Subcutaneous adipose tissue (tissue), 4 donors: Measurements from ENCODE around the gene ATF5. TPM values are rescaled to one million over a fixed set of nuclear protein-coding genes. Genes with fewer than 3 reads are reported as not detected.

Experiments used
- total RNA-seq, 4 donors: library from RNA; depleted of rRNA; stranded (reverse); fragments of >200 nt; gene quantifications; one replicate each; pipeline ENCODE4 v1.1.0, GENCODE V29; 2016
- TF ChIP-seq, protein P1 (sequence below): fragments of 450-650 bp; IDR thresholded peaks from one replicate; pipeline ENCODE4 v1.5.1; 2016; ENCODE audit warnings: low read depth, mild to moderate bottlenecking, control low read depth, antibody characterized with exemption, moderate library complexity

Gene ATF5
- total RNA-seq, 4 donors from 2014 or later: 10.9 to 41.6 (median 17.6) TPM

DNA sequence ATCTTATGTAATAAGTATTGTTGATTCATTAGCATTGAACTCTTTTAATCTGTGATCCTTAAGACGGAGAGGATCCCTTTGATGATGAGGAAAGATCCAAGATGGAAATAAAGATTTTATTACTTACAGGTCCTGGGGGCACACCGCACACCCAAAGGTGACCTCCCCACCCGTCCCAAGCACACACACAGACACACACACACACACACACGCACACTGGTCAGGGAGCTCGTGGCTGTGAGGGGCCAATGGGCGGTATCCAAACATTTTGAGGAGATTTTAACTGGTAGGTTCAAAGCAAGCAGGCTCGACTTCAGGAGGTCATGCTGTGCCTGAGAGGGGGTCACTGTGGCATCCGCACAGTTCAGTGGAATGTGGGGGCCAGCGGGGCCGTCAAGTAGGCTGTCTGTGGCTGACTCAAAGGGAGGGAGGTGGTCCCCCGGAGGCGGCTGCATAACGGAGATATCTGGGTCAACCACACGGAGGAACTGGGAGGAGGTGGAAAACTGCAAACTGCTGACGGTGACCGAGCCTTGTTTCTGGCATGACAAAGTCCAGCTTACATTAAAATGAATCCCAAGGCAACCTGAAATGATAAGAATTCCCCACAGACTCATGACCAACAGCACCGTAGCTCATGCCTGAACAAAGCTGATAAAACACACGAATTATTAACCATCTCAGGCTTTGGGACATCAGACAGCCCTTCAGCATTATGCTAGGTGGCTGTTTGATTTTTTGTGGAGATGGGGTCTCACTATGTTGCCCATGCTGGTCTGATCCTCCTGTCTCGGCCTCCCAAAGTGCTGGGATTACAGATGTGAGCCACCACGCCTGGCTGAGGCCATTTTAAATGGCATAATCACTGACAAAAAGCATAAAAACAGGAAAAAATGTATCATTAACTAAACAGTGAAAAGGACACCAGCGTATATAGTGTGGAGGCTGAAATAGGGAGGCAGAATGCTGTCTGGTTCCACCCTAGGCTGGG is 52.9 kb downstream of the ATF5 start:
- TF ChIP-seq, protein P1, sequence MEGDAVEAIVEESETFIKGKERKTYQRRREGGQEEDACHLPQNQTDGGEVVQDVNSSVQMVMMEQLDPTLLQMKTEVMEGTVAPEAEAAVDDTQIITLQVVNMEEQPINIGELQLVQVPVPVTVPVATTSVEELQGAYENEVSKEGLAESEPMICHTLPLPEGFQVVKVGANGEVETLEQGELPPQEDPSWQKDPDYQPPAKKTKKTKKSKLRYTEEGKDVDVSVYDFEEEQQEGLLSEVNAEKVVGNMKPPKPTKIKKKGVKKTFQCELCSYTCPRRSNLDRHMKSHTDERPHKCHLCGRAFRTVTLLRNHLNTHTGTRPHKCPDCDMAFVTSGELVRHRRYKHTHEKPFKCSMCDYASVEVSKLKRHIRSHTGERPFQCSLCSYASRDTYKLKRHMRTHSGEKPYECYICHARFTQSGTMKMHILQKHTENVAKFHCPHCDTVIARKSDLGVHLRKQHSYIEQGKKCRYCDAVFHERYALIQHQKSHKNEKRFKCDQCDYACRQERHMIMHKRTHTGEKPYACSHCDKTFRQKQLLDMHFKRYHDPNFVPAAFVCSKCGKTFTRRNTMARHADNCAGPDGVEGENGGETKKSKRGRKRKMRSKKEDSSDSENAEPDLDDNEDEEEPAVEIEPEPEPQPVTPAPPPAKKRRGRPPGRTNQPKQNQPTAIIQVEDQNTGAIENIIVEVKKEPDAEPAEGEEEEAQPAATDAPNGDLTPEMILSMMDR: no peak

Other genes starting within 250 kb of the ATF5 start
- gene ADM5, start 239.6 kb upstream of the ATF5 start, total RNA-seq: 1 to 10 TPM in 3 of 4 donors, not detected in 1; 1.0 to 2.6 (median 2.1) TPM
- gene CPT1C, start 238.1 kb upstream of the ATF5 start, total RNA-seq: 1 to 10 TPM in 1 of 4 donors, under 1 TPM in 2, not detected in 1; 0.38 to 2.6 (median 0.85) TPM
- 1 to 10 TPM in 1 of 4 donors, under 1 TPM in 3; 0.49 to 2.8 (median 0.59) TPM for gene TSKS, start 165.9 kb upstream of the ATF5 start, total RNA-seq
- 100 to 1,000 TPM in 1 of 4 donors, 10 to 100 TPM in 3; 48.9 to 112 (median 57.9) TPM for gene AP2A1, start 162.2 kb upstream of the ATF5 start, total RNA-seq
- gene FUZ, start 115.9 kb upstream of the ATF5 start, total RNA-seq: 10 to 100 TPM in 3 of 4 donors, 1 to 10 TPM in 1; 6.7 to 18.6 (median 13.3) TPM
- gene MED25, start 110.9 kb upstream of the ATF5 start, total RNA-seq: 10 to 100 TPM; 15.2 to 30.5 (median 16.4) TPM
- 10 to 100 TPM; 39.3 to 65.9 (median 44.2) TPM for gene PTOV1, start 78.0 kb upstream of the ATF5 start, total RNA-seq
- 10 to 100 TPM; 25.9 to 48.0 (median 38.7) TPM for gene PNKP, start 61.6 kb upstream of the ATF5 start, total RNA-seq
- gene AKT1S1, start 51.9 kb upstream of the ATF5 start, total RNA-seq: 10 to 100 TPM in 2 of 4 donors, 1 to 10 TPM in 2; 5.5 to 20.3 (median 9.1) TPM
- 10 to 100 TPM; 19.2 to 60.8 (median 29.1) TPM for gene TBC1D17, start 51.5 kb upstream of the ATF5 start, total RNA-seq
- 1 to 10 TPM in 1 of 4 donors, under 1 TPM in 1, not detected in 2; 0.22 to 9.3 TPM for gene IL4I1, start 32.3 kb upstream of the ATF5 start, total RNA-seq
- 10 to 100 TPM; 25.8 to 29.2 (median 27.6) TPM for gene NUP62, start 299 bp downstream of the ATF5 start, total RNA-seq
- 1 to 10 TPM in 3 of 4 donors, under 1 TPM in 1; 0.65 to 6.6 (median 2.7) TPM for gene SIGLEC11, start 32.0 kb downstream of the ATF5 start, total RNA-seq
- 10 to 100 TPM; 16.5 to 29.8 (median 26.8) TPM for gene VRK3, start 96.2 kb downstream of the ATF5 start, total RNA-seq
- 10 to 100 TPM in 2 of 4 donors, 1 to 10 TPM in 2; 8.0 to 12.4 (median 9.5) TPM for gene ZNF473, start 96.8 kb downstream of the ATF5 start, total RNA-seq
- gene IZUMO2, start 234.1 kb downstream of the ATF5 start, total RNA-seq: not detected